SK-N-SH (cell line): ENCODE measurements around the gene CD207. TPM values are rescaled to one million over a fixed set of nuclear protein-coding genes. Genes with fewer than 3 reads are reported as not detected.

ENCODE experiments used
- CTCF ChIA-PET: fragments of 300-600, 350-600 bp; formaldehyde crosslinking; extraction: SDS; loops from one replicate; lab custom pipeline; 2021; lab: Yijun Ruan, JAX
- POLR2A ChIA-PET: fragments of 350-600 bp; sonication (Branson Sonifier 250); formaldehyde crosslinking; extraction: SDS; loops from one replicate; lab custom pipeline; 2020; ENCODE audit warnings: antibody characterized with exemption, inconsistent platforms; lab: Yijun Ruan, JAX
- DNase-seq: peaks from one replicate; pipeline ENCODE4 v3.0.0; 2012
- H2AFZ ChIP-seq: fragments of 200-600 bp; sonication (generic); 2 replicates; pipeline ENCODE4 v1.8.1; 2016; ENCODE audit warnings: antibody characterized with exemption, mild to moderate bottlenecking, low read depth
- H3F3A ChIP-seq: fragments of 200-600 bp; sonication (generic); replicated peaks from 2 replicates; pipeline ENCODE3; 2016; ENCODE audit warnings: antibody characterized with exemption, mild to moderate bottlenecking; ENCODE audit not compliant: insufficient read depth
- H3K27ac ChIP-seq, 2 experiments: fragments of 200-500 bp in 1 of 2; fragments of 200-600 bp in 1 of 2; sonication (Bioruptor generic) in 1 of 2; sonication (generic), shearing (Covaris generic) in 1 of 2; 2 replicates each; pipeline versions ENCODE4 v1.5.1 to v1.6.1; 2014 to 2016; ENCODE audit warnings: low read depth in 2 of 2, inconsistent platforms in 1 of 2, low read length in 1 of 2, mild to moderate bottlenecking in 1 of 2, mixed read lengths in 1 of 2
- H3K27me3 ChIP-seq: fragments of 200-600 bp; sonication (generic), shearing (Covaris generic); 2 replicates; pipeline ENCODE4 v1.6.1; 2016; ENCODE audit warnings: mixed run types; ENCODE audit not compliant: insufficient read depth
- H3K36me3 ChIP-seq, 2 experiments: fragments of 200-500 bp in 1 of 2; fragments of 200-600 bp in 1 of 2; sonication (Bioruptor generic) in 1 of 2; sonication (generic) in 1 of 2; replicated peaks in 1 of 2; 2 replicates each; pipeline versions ENCODE3 to v1.5.1; 2014 to 2016; ENCODE audit warnings: low read length in 1 of 2, mild to moderate bottlenecking in 1 of 2; ENCODE audit not compliant: insufficient read depth in 2 of 2, control insufficient read depth in 1 of 2
- H3K4me1 ChIP-seq, 2 experiments: fragments of 200-500 bp in 1 of 2; fragments of 200-600 bp in 1 of 2; sonication (Bioruptor generic) in 1 of 2; sonication (generic), shearing (Covaris generic) in 1 of 2; 2 replicates each; pipeline versions ENCODE4 v1.5.1 to v1.6.1; 2014 to 2016; ENCODE audit warnings: low read depth in 1 of 2, low read length in 1 of 2, mixed run types in 1 of 2; ENCODE audit not compliant: insufficient read depth in 2 of 2, control insufficient read depth in 1 of 2
- H3K4me2 ChIP-seq: fragments of 200-600 bp; sonication (generic), shearing (Covaris generic); 2 replicates; pipeline ENCODE4 v1.6.1; 2017; ENCODE audit warnings: mixed run types
- H3K4me3 ChIP-seq, 2 experiments: fragments of 200-500 bp in 1 of 2; fragments of 200-600 bp in 1 of 2; sonication (Bioruptor generic) in 1 of 2; sonication (generic), shearing (Covaris generic) in 1 of 2; 2 replicates each; pipeline versions ENCODE4 v1.5.1 to v1.8.1; 2014 to 2016; ENCODE audit warnings: low read depth in 2 of 2, inconsistent platforms in 1 of 2, low read length in 1 of 2, mild to moderate bottlenecking in 1 of 2, mixed read lengths in 1 of 2, moderate library complexity in 1 of 2
- H3K79me2 ChIP-seq: fragments of 200-600 bp; sonication (generic); 2 replicates; pipeline ENCODE4 v1.8.1; 2017; ENCODE audit warnings: mild to moderate bottlenecking; ENCODE audit not compliant: insufficient read depth
- H3K9ac ChIP-seq: fragments of 200-600 bp; sonication (generic); 2 replicates; pipeline ENCODE4 v1.6.1; 2017; ENCODE audit warnings: mixed run types
- H3K9me2 ChIP-seq: fragments of 200-600 bp; sonication (generic); 2 replicates; pipeline ENCODE4 v1.6.1; 2017; ENCODE audit warnings: mixed run types
- H3K9me3 ChIP-seq: fragments of 200-600 bp; sonication (generic); 2 replicates; pipeline ENCODE4 v1.6.1; 2017; ENCODE audit warnings: mixed run types, mild to moderate bottlenecking, moderate library complexity
- H4K20me1 ChIP-seq: fragments of 200-600 bp; sonication (generic); 2 replicates; pipeline ENCODE4 v1.6.1; 2017; ENCODE audit warnings: mild to moderate bottlenecking, mixed run types; ENCODE audit not compliant: insufficient read depth
- CTCF ChIP-seq: fragments of 200-600 bp; sonication (generic); IDR thresholded peaks from 2 replicates; pipeline ENCODE4 v1.6.1; 2017; ENCODE audit warnings: antibody characterized with exemption, mild to moderate bottlenecking, moderate library complexity
- ELF1 ChIP-seq: IDR thresholded peaks from 2 replicates; pipeline ENCODE4 v1.4.0; 2012
- EP300 ChIP-seq, 2 experiments: IDR thresholded peaks; 2 replicates each; pipeline versions ENCODE4 v1.4.0 to v1.6.1; 2012; ENCODE audit warnings: borderline replicate concordance in 1 of 2, low read depth in 1 of 2, low read length in 1 of 2
- EZH2phosphoT487 ChIP-seq: fragments of 200-600 bp; sonication (generic); IDR thresholded peaks from 2 replicates; pipeline ENCODE4 v1.6.1; 2017; ENCODE audit warnings: low read depth, mixed run types, mild to moderate bottlenecking, antibody characterized with exemption, moderate library complexity, borderline replicate concordance
- FOXJ3 ChIP-seq: sonication (generic); formaldehyde crosslinking; IDR thresholded peaks from 2 replicates; pipeline ENCODE4 v1.5.1; 2020; ENCODE audit warnings: mild to moderate bottlenecking, missing genetic modification reagents
- GATA2 ChIP-seq: sonication (generic); formaldehyde crosslinking; IDR thresholded peaks from 2 replicates; pipeline ENCODE4 v1.5.0; 2020; ENCODE audit warnings: mild to moderate bottlenecking, missing genetic modification reagents
- IRF3 ChIP-seq: fragments of 150-350 bp; IDR thresholded peaks from 2 replicates; pipeline ENCODE4 v1.6.1; 2016; ENCODE audit warnings: mild to moderate bottlenecking, low read depth, low read length
- JUND ChIP-seq: IDR thresholded peaks from 2 replicates; pipeline ENCODE4 v1.4.0; 2012
- MEF2A ChIP-seq: IDR thresholded peaks from 2 replicates; pipeline ENCODE4 v1.4.0; 2012; ENCODE audit warnings: low read depth, borderline replicate concordance
- NFIC ChIP-seq: IDR thresholded peaks from 2 replicates; pipeline ENCODE4 v1.4.0; 2012; ENCODE audit warnings: borderline replicate concordance
- NRF1 ChIP-seq: IDR thresholded peaks from 2 replicates; pipeline ENCODE4 v1.6.1; 2012; ENCODE audit warnings: low read depth, mild to moderate bottlenecking, low read length
- POLR2AphosphoS5 ChIP-seq: IDR thresholded peaks from 2 replicates; pipeline ENCODE4 v1.6.1; 2012; ENCODE audit warnings: low read depth, low read length
- RAD21 ChIP-seq: IDR thresholded peaks from 2 replicates; pipeline ENCODE4 v1.6.1; 2012; ENCODE audit warnings: mild to moderate bottlenecking, low read length
- RFX5 ChIP-seq: IDR thresholded peaks from 2 replicates; pipeline ENCODE4 v1.6.1; 2012; ENCODE audit warnings: mild to moderate bottlenecking, improper control_type of control experiment, low read length
- RXRA ChIP-seq: IDR thresholded peaks from 2 replicates; pipeline ENCODE4 v1.4.0; 2012; ENCODE audit warnings: low read depth, mild to moderate bottlenecking, borderline replicate concordance
- SIN3A ChIP-seq: IDR thresholded peaks from 2 replicates; pipeline ENCODE4 v1.6.1; 2012; ENCODE audit warnings: low read depth, mild to moderate bottlenecking, low read length, moderate library complexity, borderline replicate concordance
- SMC3 ChIP-seq: IDR thresholded peaks from 2 replicates; pipeline ENCODE4 v1.6.1; 2012; ENCODE audit warnings: low read depth, low read length, improper control_type of control experiment
- TAF1 ChIP-seq: IDR thresholded peaks from 2 replicates; pipeline ENCODE4 v1.6.1; 2012; ENCODE audit warnings: low read depth, mild to moderate bottlenecking, low read length, moderate library complexity, borderline replicate concordance
- TCF12 ChIP-seq: IDR thresholded peaks from 2 replicates; pipeline ENCODE4 v1.4.0; 2012
- TEAD4 ChIP-seq: IDR thresholded peaks from 2 replicates; pipeline ENCODE4 v1.4.0; 2012; ENCODE audit warnings: mild to moderate bottlenecking, borderline replicate concordance; ENCODE audit not compliant: insufficient read depth
- ZBTB33 ChIP-seq: IDR thresholded peaks from 2 replicates; pipeline ENCODE4 v1.4.0; 2012; ENCODE audit warnings: low read depth, borderline replicate concordance
- WGBS: methylation state at CpG from one replicate; pipeline ENCODE4 v1.1.6; 2017; ENCODE audit warnings: low lambda C conversion rate; 5-methylcytosine and 5-hydroxymethylcytosine counted together
- polyA plus RNA-seq, 3 experiments: library from polyadenylated mRNA; depleted of rRNA; stranded (reverse); fragments of >200 nt; gene quantifications; 2 replicates each; pipeline ENCODE4 v1.2.3, GENCODE V29; 2012
- TF ChIP-seq, protein P1 (sequence below): IDR thresholded peaks from 2 replicates; pipeline ENCODE4 v1.4.0; 2012; ENCODE audit warnings: low read depth, borderline replicate concordance

Gene CD207
- polyA plus RNA-seq, 1 of the 3 experiments (the other 2 are of a cell fraction), result 0.33 TPM

GRCh38 chr2:70828914-70829824 is 6.4 kb downstream of the CD207 start:
- Histone ChIP-seq H3K79me2 (no peaks in the 10 kb centered on the region), H3K9ac (no peak overlapping the region), H3K9me2 (no peaks in the 10 kb centered on the region), H3K9me3 (no peaks in the 10 kb centered on the region), H3K27ac (no peak overlapping the region; a peak in 1 of 4 replicates), H4K20me1 (no peaks in the 10 kb centered on the region), H3K36me3 (no peaks in the 10 kb centered on the region), H3K4me2 (peak overlapping the region; percentile 11; the same call in 1 of the 2 replicates), H3F3A (no peaks in the 10 kb centered on the region), H2AFZ (peak overlapping the region; percentile 56; the same call in 1 of the 2 replicates), H3K4me3 (no peak overlapping the region), H3K4me1 (no peaks in the 10 kb centered on the region), H3K27me3 (no peaks in the 10 kb centered on the region)
- 37% methylated on average over 6 of the region's 6 CpGs for WGBS
- CTCF ChIA-PET, result interaction anchor here (0.7 to 1.7 kb wide), 5 partner anchors 32 to 184 kb away, joined by 3 to 7 read pairs (median 3); partner anchors contain the start of gene FIGLA
- POLR2A ChIA-PET, result no interaction called here
- no peak for DNase-seq
- TF ChIP-seq POLR2AphosphoS5, result no peak
- no peak for TF ChIP-seq RXRA
- no peak for TF ChIP-seq TAF1
- TF ChIP-seq NFIC, result no peak
- no peak for TF ChIP-seq TCF12
- no peak for TF ChIP-seq RAD21
- TF ChIP-seq EZH2phosphoT487, result no peak
- TF ChIP-seq CTCF, result no peak
- no peak for TF ChIP-seq EP300 (IDR thresholded peaks at IDR 0.05; ENCODE audit: borderline replicate concordance in 1 of 2, low read depth in 1 of 2, low read length in 1 of 2)
- no peak for TF ChIP-seq TEAD4
- TF ChIP-seq, protein P1, sequence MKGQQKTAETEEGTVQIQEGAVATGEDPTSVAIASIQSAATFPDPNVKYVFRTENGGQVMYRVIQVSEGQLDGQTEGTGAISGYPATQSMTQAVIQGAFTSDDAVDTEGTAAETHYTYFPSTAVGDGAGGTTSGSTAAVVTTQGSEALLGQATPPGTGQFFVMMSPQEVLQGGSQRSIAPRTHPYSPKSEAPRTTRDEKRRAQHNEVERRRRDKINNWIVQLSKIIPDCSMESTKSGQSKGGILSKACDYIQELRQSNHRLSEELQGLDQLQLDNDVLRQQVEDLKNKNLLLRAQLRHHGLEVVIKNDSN, result no peak

DNA sequence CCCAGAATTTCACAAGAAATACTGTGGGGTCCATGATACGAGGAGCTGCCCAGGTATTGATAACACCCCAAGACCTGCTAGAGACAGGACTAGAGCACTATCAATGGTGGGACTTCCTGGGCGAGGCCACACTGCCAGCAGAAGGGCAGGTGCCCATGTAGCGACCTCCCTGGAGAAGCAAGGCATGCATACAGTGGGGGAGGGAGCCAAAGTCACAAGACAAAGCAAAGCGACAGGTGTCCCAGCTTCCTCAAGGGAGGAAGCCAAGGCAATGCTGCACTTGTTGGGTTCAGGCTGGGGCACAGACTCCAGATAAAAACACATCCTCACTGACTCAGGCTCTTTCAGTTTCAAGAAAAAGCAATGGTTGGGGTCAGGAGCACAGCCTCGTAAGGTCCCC is 7.5 kb downstream of the CD207 start:
- Histone ChIP-seq H3K79me2 (no peaks in the 10 kb centered on the region), H3K4me2 (no peak overlapping the region), H3K4me1 (no peaks in the 10 kb centered on the region), H3K9me2 (no peaks in the 10 kb centered on the region), H4K20me1 (no peaks in the 10 kb centered on the region), H3K27me3 (no peaks in the 10 kb centered on the region), H2AFZ (no peak overlapping the region), H3F3A (no peaks in the 10 kb centered on the region), H3K4me3 (no peak overlapping the region), H3K9me3 (no peaks in the 10 kb centered on the region), H3K27ac (no peak overlapping the region), H3K36me3 (no peaks in the 10 kb centered on the region), H3K9ac (no peak overlapping the region)
- 53% methylated on average over 5 of the region's 5 CpGs for WGBS
- ChIA-PET CTCF (no interaction called here), POLR2A (no interaction called here)
- DNase-seq, result no peak
- TF ChIP-seq GATA2 (CRISPR knock-in tag) (no peak), IRF3 (no peak), EZH2phosphoT487 (no peak), ELF1 (no peak), POLR2AphosphoS5 (no peak), JUND (no peak), FOXJ3 (CRISPR knock-in tag) (no peak), SIN3A (no peak), SMC3 (no peak), TEAD4 (no peak), MEF2A (no peak), RXRA (no peak), TCF12 (no peak), NRF1 (no peak), ZBTB33 (no peak), RFX5 (no peak), RAD21 (no peak)
